GM21390 (cell line): Measurements from ENCODE around the gene MMP24OS.
"Not testable (repeated sequence)": the region's sequence is repeated elsewhere in the genome, so short reads cannot be mapped to it uniquely, and the experiment has no call there.

ENCODE experiments used
- ATAC-seq: cut with Tn5 transposase; IDR thresholded peaks from one replicate; pipeline ENCODE4 v1.9.1; 2021; ENCODE audit not compliant: unreplicated experiment

The MMP24OS gene

GRCh38 chr20:35277531-35278395 lies at the start of gene MMP24OS:
Gene MMP24OS (minus strand): TSS chr20:35278122. CDS start chr20:35277929, 193 bp downstream.
- ATAC-seq, result peak; percentile 78

- ATAC-seq, result no peak
Observed at GRCh38 chr20:35327074-35327976, 49.4 kb upstream of the MMP24OS start.

GRCh38 chr20:35326740-35327073 lies 48.8 kb upstream of the MMP24OS start:
- no peak for ATAC-seq

- ATAC-seq, result no peak
Observed at GRCh38 chr20:35326021-35326739, 48.3 kb upstream of the MMP24OS start.

- ATAC-seq, result no peak
Observed at GRCh38 chr20:35325401-35325800, 47.5 kb upstream of the MMP24OS start.

GRCh38 chr20:35320396-35321126 lies 42.6 kb upstream of the MMP24OS start:
- ATAC-seq, result no peak

GRCh38 chr20:35319871-35320197 lies 41.9 kb upstream of the MMP24OS start:
- no peak for ATAC-seq

GRCh38 chr20:35319192-35319870 lies 41.4 kb upstream of the MMP24OS start:
- ATAC-seq, result no peak

- no peak for ATAC-seq
Observed at GRCh38 chr20:35318502-35319157, 40.7 kb upstream of the MMP24OS start.

GRCh38 chr20:35317416-35318210 lies 39.7 kb upstream of the MMP24OS start:
- ATAC-seq, result no peak

GRCh38 chr20:35316086-35316485 lies 38.2 kb upstream of the MMP24OS start:
- no peak for ATAC-seq

GRCh38 chr20:35315632-35316020 lies 37.7 kb upstream of the MMP24OS start:
- ATAC-seq, result not testable (repeated sequence)

- ATAC-seq, result no peak
Observed at GRCh38 chr20:35314816-35315631, 37.1 kb upstream of the MMP24OS start.

GRCh38 chr20:35312318-35312717 lies 34.4 kb upstream of the MMP24OS start:
- ATAC-seq, result no peak

- no peak for ATAC-seq
Observed at GRCh38 chr20:35311822-35312221, 33.9 kb upstream of the MMP24OS start.

GRCh38 chr20:35311409-35311808 lies 33.5 kb upstream of the MMP24OS start:
- no peak for ATAC-seq

GRCh38 chr20:35307666-35308653 lies 30.0 kb upstream of the MMP24OS start:
- no peak for ATAC-seq
